Cardiac ventricle fibroblast (primary cell): ENCODE results near the gene LDHAL6B. TPM values are rescaled to one million over a fixed set of nuclear protein-coding genes. Genes with fewer than 3 reads are reported as not detected.

Source experiments
- total RNA-seq: library from RNA; depleted of rRNA; stranded (reverse); fragments of >200 nt; gene quantifications from 2 replicates; pipeline ENCODE4 v1.2.3, GENCODE V29; 2015

Gene LDHAL6B
- not detected in 2 replicates for total RNA-seq

DNA sequence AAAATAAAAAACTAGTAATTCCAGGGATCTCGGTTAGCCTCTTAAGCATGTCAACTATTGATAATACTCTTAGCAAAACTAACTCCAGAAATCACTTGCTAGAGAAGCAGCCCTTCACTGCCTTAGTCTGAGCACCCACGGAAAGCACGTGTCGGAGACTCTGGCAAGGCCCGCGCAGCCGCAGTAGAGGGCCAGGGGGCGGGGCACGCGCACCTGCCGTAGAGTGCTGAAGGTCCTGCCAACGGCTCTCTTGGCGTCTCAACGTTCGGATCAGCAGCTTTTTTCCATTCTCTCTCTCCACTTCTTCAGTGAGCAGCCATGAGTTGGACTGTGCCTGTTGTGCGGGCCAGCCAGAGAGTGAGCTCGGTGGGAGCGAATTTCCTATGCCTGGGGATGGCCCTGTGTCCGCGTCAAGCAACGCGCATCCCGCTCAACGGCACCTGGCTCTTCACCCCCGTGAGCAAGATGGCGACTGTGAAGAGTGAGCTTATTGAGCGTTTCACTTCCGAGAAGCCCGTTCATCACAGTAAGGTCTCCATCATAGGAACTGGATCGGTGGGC, at the start of gene LDHAL6B:
Gene LDHAL6B, plus strand, starts transcription at position 221 of the 561 bp plus-strand sequence. Its CDS starts 98 bp downstream, at position 319.

Other genes starting within 250 kb of the LDHAL6B start
- gene RNF111, start 219.2 kb upstream of the LDHAL6B start, total RNA-seq: 13.4 and 18.1 TPM in 2 replicates
- 2.9 and 6.1 TPM in 2 replicates for gene CCNB2, start 101.7 kb upstream of the LDHAL6B start, total RNA-seq
- 68.8 and 76.5 TPM in 2 replicates for gene MYO1E, start 166.0 kb downstream of the LDHAL6B start, total RNA-seq
- gene FAM81A, start 231.3 kb downstream of the LDHAL6B start, total RNA-seq: 0.12 and 5.4 TPM in 2 replicates